Lung (tissue), 12 donors: ENCODE data around the gene MAP1LC3B. TPM values are rescaled to one million over a fixed set of nuclear protein-coding genes. Genes with fewer than 3 reads are reported as not detected.
"Not testable (repeated sequence)": the region's sequence is repeated elsewhere in the genome, so short reads cannot be mapped to it uniquely, and the experiment has no call there.

ENCODE experiments used
- ATAC-seq: fragments of 200-7000 bp; cut with Tn5 transposase; one replicate; pipeline ENCODE4 v1.9.1; 2020; ENCODE audit warnings: moderate number of reproducible peaks; ENCODE audit not compliant: insufficient read depth, low FRiP score
- DNase-seq, 3 donors: peaks; one replicate each; pipeline ENCODE4 v3.0.0-alpha.2; 2013 to 2017
- H3K27ac ChIP-seq, 2 donors: one replicate each; pipeline ENCODE4 v1.5.1; 2013; ENCODE audit warnings: mild to moderate bottlenecking in 2 of 2, moderate library complexity in 2 of 2, control low read depth in 1 of 2, inconsistent platforms in 1 of 2, low read depth in 1 of 2, low read length in 1 of 2
- H3K27me3 ChIP-seq, 3 donors: one replicate each; pipeline ENCODE4 v1.5.1; 2013; ENCODE audit warnings: low read length in 2 of 3; ENCODE audit not compliant: control insufficient read depth in 3 of 3, insufficient read depth in 3 of 3
- H3K36me3 ChIP-seq, 4 donors: one replicate each; pipeline ENCODE4 v1.5.1; 2013; ENCODE audit warnings: low read length in 4 of 4, mild to moderate bottlenecking in 1 of 4, moderate library complexity in 1 of 4; ENCODE audit not compliant: control insufficient read depth in 4 of 4, insufficient read depth in 4 of 4
- H3K4me1 ChIP-seq, 5 donors: one replicate each; pipeline ENCODE4 v1.5.1; 2013; ENCODE audit warnings: low read length in 5 of 5, mild to moderate bottlenecking in 2 of 5, moderate library complexity in 1 of 5; ENCODE audit not compliant: control insufficient read depth in 5 of 5, insufficient read depth in 5 of 5
- H3K4me3 ChIP-seq: one replicate; pipeline ENCODE4 v1.5.1; 2013; ENCODE audit warnings: mild to moderate bottlenecking, control low read depth, moderate library complexity
- H3K9ac ChIP-seq, 2 donors: one replicate each; pipeline ENCODE4 v1.5.1; 2013; ENCODE audit warnings: low read length in 2 of 2, control low read depth in 1 of 2; ENCODE audit not compliant: insufficient read depth in 1 of 2
- H3K9me3 ChIP-seq, 4 donors: one replicate each; pipeline ENCODE4 v1.5.1; 2013; ENCODE audit warnings: low read length in 3 of 4, mild to moderate bottlenecking in 1 of 4, moderate library complexity in 1 of 4; ENCODE audit not compliant: control insufficient read depth in 4 of 4, insufficient read depth in 3 of 4
- CTCF ChIP-seq: IDR thresholded peaks from 2 replicates; pipeline ENCODE4 v1.5.1; 2012; ENCODE audit warnings: mild to moderate bottlenecking; ENCODE audit errors: control extremely low read depth, extremely low read depth
- WGBS, 2 donors: extraction: QIAGEN DNeasy Blood & Tissue Kit; methylation state at CpG; one replicate each; pipeline ENCODE4 v1.1.7; 2013; 5-methylcytosine and 5-hydroxymethylcytosine counted together
- polyA plus RNA-seq, 2 donors: library from polyadenylated mRNA; stranded (reverse); fragments of 200-250 nt; gene quantifications; one replicate each; pipeline ENCODE4 v1.2.1, GENCODE V29; 2013
- total RNA-seq, 2 donors: library from RNA; depleted of rRNA in 1 of 2; stranded (reverse); fragments of >200 nt in 1 of 2; gene quantifications; one replicate each; pipeline ENCODE4 v1.2.1, GENCODE V29; 2014 to 2021
- donor health status: control.
- donor health status: control.
- donor health status: Bipolar disorder and iron deficiency.
- donor health status: healthy.
- donor health status: DM: yes; HTN: yes; CAD: no.

The MAP1LC3B gene
- total and polyA plus RNA-seq, 4 donors, result 43.3 to 62.2 (median 47.7) TPM

- Histone ChIP-seq H3K4me3 (no peak overlapping the region), H3K9ac (no peak overlapping the region), H3K36me3 (peaks cover 12 to 28% (median 20%) of the 10 kb centered on the region in 4 donors), H3K27me3 (no peaks in the 10 kb centered on the region), H3K9me3 (peaks cover 0 to 2% (median 0%) of the 10 kb centered on the region in 4 donors), H3K4me1 (peaks cover 0 to 16% (median 9%) of the 10 kb centered on the region in 5 donors), H3K27ac (no peak overlapping the region)
- WGBS, 2 donors, result 98 to 99% methylated on average over 16 of the region's 16 CpGs
- no peak for DNase-seq
- no peak for TF ChIP-seq CTCF
- ATAC-seq, result no peak
Observed at GRCh38 chr16:87360862-87361610, 31.1 kb upstream of the MAP1LC3B start.

- TF ChIP-seq CTCF, result no peak
- Histone ChIP-seq H3K4me1 (peaks cover 1 to 16% (median 9%) of the 10 kb centered on the region in 5 donors), H3K4me3 (no peak overlapping the region), H3K27me3 (no peaks in the 10 kb centered on the region), H3K27ac (no peak overlapping the region), H3K9ac (no peak overlapping the region), H3K9me3 (peaks cover 0 to 2% (median 0%) of the 10 kb centered on the region in 4 donors), H3K36me3 (peaks cover 12 to 28% (median 21%) of the 10 kb centered on the region in 4 donors)
- WGBS, 2 donors, result 96 to 98% methylated on average over 8 of the region's 8 CpGs
- no peak for DNase-seq
- ATAC-seq, result no peak
Observed at GRCh38 chr16:87361916-87362619, 30.1 kb upstream of the MAP1LC3B start.

- not testable (repeated sequence) for H3K27ac ChIP-seq, DNase-seq, H3K4me3 ChIP-seq, ATAC-seq, H3K9me3 ChIP-seq, H3K9ac ChIP-seq, H3K27me3 ChIP-seq
- 91 to 94% methylated on average over 13 of the region's 13 CpGs for WGBS, 2 donors
- Histone ChIP-seq H3K4me1 (peaks cover 2 to 16% (median 9%) of the 10 kb centered on the region in 5 donors), H3K36me3 (peaks cover 12 to 26% (median 20%) of the 10 kb centered on the region in 4 donors)
Observed at GRCh38 chr16:87362828-87363559, 29.1 kb upstream of the MAP1LC3B start.
